AG09319 (cell line): ENCODE data around the gene DTX3.

ENCODE experiments used
- DNase-seq: peaks from one replicate; pipeline ENCODE4 v3.0.0-alpha.2; 2010; ENCODE audit warnings: low read depth; ENCODE audit errors: extremely low read depth
- CTCF ChIP-seq: IDR thresholded peaks from 2 replicates; pipeline ENCODE4 v1.5.1; 2011; ENCODE audit warnings: low read depth, mild to moderate bottlenecking, inconsistent platforms, low read length, moderate library complexity

Gene DTX3

DNA sequence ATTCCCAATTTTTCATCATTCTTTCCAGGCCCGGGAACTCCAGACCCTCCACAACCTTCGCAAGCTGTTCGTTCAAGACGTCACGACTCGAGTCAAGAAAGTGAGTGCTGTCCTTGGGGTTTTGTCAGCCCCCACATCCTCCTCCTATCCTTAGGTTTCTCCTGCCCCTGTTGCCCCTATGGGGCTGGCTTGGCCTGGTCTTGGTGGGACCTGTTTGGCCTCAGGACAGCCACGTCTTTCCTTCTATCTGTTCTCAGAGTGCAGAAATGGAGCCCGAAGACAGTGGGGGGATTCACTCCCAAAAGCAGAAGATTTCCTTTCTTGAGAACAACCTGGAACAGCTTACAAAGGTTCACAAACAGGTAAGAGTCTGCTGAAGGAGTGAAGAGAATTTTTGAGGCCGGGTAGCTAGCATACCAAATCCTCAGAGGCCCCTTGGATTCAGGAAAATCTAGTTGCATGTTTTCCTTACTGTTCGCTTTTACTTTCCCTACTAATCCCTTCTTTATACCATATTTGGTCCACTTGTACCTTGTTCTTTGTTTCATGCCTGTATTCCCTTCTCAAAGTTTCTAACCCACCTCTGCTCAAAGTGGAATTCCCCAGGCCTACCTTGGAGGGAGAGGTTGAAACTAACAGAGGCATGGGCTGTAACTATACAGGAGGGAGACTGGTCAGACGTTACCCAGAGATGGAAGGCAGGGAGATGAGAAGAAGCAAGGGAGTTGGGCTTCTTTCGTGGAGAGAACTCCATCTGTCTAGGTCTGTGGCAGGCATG lies 26.5 kb upstream of the DTX3 start:
- no peak for DNase-seq
- no peak for TF ChIP-seq CTCF

DNA sequence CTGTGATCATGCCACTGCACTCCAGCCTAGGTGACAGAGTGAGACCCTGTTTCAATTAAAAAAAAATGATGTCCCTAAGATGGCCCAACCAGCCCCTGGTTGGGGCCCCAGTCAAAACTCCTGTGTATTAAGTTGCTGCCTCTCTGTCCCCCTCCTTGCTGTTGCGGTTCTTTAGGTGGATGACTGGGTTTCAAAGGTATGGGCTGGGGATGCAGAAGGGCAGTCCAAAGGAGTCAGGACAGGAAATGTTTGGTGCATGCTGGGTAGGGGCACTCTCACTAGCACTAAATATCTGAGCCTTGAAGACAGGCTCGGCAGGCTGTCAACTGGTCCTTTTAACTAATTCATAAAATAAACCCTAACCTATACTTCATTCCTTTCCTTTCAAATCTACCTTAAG lies 25.6 kb upstream of the DTX3 start:
- TF ChIP-seq CTCF = no peak

DNA sequence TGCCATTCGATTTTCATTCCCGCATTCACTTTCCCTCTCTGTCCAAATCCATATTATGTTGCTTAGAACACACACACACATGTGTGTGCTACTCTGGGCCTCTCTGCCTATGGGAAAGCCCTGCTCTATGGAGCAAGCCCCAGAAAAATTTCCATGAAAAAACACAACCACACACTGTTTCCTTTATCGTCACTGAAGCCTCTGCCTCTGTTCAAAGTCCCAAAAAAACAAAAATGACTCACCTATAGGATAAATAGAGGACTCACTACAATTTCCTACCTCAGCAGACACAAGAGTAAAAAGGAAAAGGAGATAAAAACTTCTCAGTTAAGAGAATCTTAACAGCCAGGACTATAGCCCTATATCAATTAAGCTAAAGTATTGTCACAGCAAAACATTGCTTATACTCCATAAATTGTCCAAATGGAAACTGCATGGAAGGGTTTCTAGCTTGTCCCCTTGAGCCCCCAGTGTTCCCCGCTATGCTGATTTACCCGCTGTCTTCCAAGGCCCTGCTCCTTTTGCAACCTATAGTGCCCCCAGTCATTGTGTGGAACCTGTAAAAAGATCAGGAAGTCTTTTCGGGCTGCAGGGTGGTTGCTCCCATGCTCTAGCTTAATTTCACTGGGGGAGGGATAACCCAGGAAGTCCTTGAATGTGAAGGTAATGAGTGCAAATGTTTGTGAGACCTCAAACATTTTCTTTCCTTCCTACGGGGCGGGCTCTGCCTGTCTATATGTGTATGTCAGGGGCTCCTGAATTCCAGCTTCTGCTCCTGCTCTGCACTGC lies 24.8 kb upstream of the DTX3 start:
- no peak for DNase-seq
- no peak for TF ChIP-seq CTCF

More for the DNA sequence above, 25.6 kb upstream of the DTX3 start:
- DNase-seq = no peak

DNA sequence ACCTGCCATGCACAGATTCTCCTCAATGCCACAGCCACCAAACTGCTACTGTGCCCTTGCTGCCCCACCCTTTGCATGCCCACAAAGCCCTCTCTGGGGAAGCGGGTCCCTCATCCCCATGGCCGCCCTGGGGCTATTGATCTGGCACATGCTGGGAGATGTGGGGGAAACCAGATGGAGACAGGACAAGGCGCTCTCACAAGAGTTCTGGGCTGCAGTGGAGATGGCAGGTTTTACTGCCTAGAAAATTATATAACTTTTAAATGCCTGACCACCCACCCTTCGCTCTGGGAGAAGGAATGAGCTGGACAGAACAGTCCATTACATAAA lies 24.2 kb upstream of the DTX3 start:
- TF ChIP-seq CTCF = no peak
- DNase-seq = no peak

DNA sequence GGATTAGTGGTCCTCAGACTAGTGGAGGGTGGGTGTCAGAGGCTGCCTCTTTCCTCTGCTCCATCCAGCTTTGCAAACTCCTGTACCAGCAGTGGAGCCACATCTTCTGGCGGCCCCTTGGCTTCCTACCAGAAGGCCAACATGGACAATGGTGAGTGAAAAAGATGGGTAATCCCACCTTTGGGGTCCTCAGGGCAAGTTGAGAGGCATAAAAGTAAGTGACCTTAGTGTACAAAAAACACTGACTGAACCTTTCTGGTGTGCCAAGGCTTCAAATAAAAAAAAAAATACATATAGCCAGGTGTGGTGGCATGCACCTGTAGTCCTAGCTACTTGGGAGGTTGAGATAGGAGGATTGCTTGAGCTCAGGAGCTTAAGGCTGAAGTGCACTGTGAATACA lies 22.8 kb upstream of the DTX3 start:
- TF ChIP-seq CTCF = no peak
- DNase-seq = no peak

DNA sequence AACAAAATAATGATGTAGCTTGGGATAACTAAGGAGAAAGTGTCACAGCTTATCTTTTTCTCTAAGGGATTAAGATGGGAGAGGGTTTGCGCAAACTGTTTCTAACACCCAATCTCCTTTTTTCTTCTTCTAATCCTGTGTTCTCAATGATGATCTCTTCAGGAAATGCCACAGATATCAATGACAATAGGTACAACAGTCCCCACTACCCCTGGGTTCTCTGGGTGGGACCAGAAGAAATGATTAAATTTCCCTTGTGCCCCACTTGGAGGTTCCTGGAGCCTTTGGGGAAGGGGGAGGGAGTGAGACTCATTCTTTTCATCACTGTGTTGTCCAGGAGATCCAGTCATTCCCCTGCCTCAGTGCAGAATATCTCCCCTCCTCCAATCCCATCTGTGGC lies 22.2 kb upstream of the DTX3 start:
- no peak for TF ChIP-seq CTCF
- DNase-seq = no peak

GRCh38 chr12:57583008-57583831 lies 21.4 kb upstream of the DTX3 start:
- DNase-seq = peak; percentile 58
- peak; percentile 86 for TF ChIP-seq CTCF
